GM10266 (cell line): ENCODE results near the gene CRBN.

ENCODE experiments used
- DNase-seq: peaks from one replicate; pipeline ENCODE4 v3.0.0; 2012; ENCODE audit errors: extremely low spot score
- TF ChIP-seq, protein P1 (sequence below): IDR thresholded peaks from 2 replicates; pipeline ENCODE4 v1.5.1; 2012; ENCODE audit warnings: mild to moderate bottlenecking, low read depth; ENCODE audit not compliant: control insufficient read depth, insufficient read depth; ENCODE audit errors: missing control alignments

The CRBN gene

DNA sequence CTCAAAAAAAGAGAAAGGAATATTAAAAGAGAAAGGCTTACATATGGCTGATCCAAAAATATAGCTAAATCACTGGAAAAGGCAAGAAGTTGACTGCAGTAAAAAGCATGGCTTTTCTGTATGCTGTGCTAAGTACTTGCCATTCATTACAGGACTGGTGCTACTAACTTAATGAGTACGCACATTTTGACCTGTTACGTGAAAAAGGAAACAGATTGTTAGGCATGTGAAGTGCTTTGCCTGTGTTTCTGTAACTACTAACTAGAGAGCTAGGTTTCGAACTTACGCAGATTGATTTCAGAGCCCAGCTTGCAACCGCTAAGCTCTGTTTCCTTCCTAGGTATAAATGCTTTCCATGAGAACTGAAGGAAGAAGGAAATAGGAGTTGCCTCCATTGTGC is 49.9 kb downstream of the CRBN start:
- no peak for DNase-seq
- TF ChIP-seq, protein P1, sequence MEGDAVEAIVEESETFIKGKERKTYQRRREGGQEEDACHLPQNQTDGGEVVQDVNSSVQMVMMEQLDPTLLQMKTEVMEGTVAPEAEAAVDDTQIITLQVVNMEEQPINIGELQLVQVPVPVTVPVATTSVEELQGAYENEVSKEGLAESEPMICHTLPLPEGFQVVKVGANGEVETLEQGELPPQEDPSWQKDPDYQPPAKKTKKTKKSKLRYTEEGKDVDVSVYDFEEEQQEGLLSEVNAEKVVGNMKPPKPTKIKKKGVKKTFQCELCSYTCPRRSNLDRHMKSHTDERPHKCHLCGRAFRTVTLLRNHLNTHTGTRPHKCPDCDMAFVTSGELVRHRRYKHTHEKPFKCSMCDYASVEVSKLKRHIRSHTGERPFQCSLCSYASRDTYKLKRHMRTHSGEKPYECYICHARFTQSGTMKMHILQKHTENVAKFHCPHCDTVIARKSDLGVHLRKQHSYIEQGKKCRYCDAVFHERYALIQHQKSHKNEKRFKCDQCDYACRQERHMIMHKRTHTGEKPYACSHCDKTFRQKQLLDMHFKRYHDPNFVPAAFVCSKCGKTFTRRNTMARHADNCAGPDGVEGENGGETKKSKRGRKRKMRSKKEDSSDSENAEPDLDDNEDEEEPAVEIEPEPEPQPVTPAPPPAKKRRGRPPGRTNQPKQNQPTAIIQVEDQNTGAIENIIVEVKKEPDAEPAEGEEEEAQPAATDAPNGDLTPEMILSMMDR: no peak

DNA sequence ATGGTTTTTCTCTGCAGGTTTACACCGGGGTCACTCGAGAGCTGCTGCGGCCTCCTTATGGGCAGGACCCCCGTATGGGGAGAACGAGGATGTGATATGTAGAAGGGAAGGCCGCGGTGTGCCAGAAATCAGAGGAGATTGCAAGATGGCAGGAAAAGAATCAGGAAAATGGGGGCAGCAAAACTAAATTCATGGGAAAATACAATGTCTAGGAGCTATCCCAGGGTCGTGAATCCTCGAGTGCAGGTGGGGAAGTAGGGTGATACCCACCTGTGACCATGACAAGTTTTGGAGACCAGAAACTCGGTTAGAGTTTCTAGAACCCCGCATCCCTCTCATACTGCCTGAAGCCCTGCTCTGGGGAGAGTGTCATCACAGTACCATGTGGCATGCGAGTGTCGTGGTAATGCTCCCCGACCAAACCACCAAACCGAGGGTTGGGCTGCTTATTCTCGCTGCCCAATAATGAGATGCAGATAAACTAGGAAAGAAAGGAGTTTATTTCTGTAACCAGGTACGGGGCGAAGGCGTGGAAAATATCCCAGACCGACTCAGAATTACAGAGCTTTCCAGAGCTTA is 52.0 kb downstream of the CRBN start:
- TF ChIP-seq, protein P1: no peak
- DNase-seq: peak; percentile 38

DNA sequence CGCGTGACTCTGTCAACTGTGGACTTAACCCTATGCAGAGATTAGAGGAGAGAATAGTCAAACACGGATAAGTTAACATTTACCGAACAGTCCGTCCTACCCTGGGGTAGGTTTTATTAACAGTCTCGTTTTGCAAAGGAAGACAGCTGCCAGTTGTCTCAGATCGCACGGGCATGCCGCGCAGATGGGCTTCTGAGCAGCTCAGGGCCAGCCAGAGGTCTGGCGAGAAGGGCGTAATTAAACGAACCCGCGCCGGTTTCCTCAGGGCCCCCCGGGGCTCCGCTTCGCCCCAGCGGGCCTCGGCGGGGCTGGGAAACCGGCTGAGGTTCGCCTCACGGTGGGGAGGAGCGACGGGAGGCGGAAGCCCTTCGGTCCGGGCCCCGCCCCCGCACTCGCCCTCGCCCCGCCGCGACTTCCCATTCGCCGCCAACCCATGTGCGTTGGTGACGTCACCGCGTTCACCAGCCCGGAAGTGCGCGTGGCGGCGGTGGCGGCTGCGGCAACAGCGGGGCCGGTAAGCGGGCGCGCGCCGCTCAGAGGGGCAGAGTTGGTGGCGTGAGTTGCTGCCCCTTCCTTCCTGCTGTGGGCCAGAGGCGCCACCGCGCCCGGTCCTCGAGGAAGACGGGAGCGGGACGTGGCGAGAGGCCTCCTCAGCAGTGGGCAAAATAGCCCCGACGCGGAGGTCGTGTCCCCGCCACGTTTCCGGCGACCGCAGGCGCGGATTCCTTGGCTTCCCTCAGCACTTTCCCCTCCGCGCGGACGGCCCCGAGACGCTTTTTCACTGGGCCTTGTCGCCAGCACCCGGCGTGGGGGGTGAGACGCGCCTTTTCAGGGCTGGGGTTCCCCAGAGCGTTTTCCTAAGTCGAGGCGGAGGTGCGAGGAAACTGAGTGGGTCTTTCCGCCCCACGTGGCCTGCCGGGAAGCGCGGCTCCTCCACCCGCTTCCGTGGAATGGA is 52.7 kb downstream of the CRBN start, which contains the start of gene TRNT1:
TRNT1 (plus strand) TSS at position 464 of the 955 bp plus-strand sequence. CDS start 2,101 bp downstream, outside the sequence.
- DNase-seq: peak; percentile 94
- TF ChIP-seq, protein P1: no peak

DNA sequence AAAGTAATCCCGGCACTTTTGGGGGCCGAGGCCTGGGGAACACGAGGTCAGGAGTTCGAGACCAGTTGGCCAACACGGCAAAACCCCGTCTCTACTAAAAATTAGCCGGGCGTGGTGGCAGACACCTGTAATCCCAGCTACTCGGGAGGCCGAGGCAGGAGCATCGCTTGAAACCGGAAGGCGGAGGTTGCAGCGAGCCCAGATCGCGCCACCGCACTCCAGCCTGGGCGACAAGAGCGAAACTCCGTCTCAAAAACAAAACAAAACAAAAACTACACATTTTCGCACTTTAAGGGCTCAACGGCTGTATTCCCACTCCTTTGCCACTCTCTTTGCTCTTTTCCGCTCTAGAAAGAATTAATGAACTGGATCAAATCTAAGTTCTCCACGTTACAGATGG is 53.5 kb downstream of the CRBN start:
- TF ChIP-seq, protein P1: no peak
- DNase-seq: no peak

DNA sequence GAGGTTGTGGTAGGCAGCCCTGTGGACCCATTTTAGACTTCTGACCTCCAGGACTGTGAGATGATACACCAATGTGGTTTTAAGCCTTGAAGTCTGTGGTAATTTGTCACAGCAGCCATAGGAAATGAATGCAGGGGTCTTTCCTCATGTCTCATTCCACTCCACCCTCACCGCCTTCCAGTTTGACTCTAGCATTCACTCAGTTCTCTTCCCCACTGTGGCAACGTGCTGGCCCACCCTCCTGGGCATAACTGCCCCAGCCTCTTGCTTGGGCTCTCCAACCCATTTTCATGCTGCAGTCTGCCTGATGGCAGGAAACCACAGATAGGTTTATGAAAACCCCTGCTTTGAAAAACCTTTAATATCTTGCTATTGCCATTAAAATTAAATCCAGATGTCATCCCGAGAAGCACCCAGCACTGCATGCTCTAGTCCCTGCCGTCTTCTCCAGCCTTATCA is 60.1 kb downstream of the CRBN start:
- TF ChIP-seq, protein P1: no peak
- DNase-seq: no peak

DNA sequence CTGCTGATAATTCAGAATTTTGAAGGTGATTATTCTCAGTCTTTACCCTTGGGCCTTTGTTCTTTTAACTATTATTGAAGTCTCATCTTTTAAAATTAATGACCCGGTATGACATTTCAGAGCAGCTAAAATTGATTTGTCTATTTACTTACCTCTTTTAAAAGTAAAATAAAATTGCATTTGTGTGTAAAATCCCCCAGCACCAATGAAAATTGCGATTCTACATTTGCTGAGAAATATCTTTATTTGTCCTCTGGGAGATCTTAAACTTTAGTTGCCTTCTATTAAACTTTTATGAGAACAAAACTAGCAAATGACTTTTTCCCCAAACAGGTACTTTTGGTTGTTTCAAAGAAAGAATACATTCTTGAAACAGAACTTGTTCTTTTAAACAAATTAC is 61.8 kb downstream of the CRBN start:
- TF ChIP-seq, protein P1: no peak
- no peak for DNase-seq
